Fibroblast of the aortic adventitia (primary cell): ENCODE measurements around the gene ATP2B3. TPM values are rescaled to one million over a fixed set of nuclear protein-coding genes. Genes with fewer than 3 reads are reported as not detected.

Experiments used
- DNase-seq: peaks from one replicate; pipeline ENCODE4 v3.0.0-alpha.2; 2010; ENCODE audit warnings: low read depth
- H3K4me3 ChIP-seq: 2 replicates; pipeline ENCODE4 v1.5.1; 2011; ENCODE audit warnings: low read depth, mild to moderate bottlenecking, control low read depth, low read length, moderate library complexity
- total RNA-seq: library from RNA; depleted of rRNA; stranded (reverse); fragments of >200 nt; gene quantifications from 2 replicates; pipeline ENCODE4 v1.2.3, GENCODE V29; 2012; ENCODE audit warnings: low replicate concordance
- TF ChIP-seq, protein P1 (sequence below): IDR thresholded peaks from 2 replicates; pipeline ENCODE4 v1.5.1; 2011; ENCODE audit warnings: mild to moderate bottlenecking, low read length, control low read depth, inconsistent platforms; ENCODE audit not compliant: insufficient read depth

The ATP2B3 gene
- total RNA-seq, 1 donor = not detected

DNA sequence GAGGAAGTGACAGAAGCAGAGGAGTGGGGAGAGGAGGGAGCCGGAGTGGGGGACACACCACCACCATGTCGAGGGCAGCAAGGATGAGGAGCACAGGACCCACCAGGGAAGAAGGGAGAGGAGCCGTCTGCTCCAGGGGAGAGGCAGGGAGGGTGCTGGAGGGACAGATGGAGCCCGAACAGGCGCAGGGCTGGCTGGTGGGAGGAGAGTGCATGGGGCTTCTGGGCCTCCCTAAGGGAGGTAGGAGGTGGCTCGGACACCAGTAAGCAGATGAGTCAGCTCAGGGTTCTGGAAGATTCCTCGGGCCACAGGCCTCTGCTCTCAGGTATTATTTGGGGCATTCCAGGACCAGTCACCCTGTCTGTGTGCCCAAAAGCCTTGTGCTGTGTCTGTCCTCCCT lies 29.8 kb downstream of the ATP2B3 start:
- DNase-seq = no peak
- TF ChIP-seq, protein P1, sequence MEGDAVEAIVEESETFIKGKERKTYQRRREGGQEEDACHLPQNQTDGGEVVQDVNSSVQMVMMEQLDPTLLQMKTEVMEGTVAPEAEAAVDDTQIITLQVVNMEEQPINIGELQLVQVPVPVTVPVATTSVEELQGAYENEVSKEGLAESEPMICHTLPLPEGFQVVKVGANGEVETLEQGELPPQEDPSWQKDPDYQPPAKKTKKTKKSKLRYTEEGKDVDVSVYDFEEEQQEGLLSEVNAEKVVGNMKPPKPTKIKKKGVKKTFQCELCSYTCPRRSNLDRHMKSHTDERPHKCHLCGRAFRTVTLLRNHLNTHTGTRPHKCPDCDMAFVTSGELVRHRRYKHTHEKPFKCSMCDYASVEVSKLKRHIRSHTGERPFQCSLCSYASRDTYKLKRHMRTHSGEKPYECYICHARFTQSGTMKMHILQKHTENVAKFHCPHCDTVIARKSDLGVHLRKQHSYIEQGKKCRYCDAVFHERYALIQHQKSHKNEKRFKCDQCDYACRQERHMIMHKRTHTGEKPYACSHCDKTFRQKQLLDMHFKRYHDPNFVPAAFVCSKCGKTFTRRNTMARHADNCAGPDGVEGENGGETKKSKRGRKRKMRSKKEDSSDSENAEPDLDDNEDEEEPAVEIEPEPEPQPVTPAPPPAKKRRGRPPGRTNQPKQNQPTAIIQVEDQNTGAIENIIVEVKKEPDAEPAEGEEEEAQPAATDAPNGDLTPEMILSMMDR = no peak
- no peak overlapping the region for H3K4me3 ChIP-seq

DNA sequence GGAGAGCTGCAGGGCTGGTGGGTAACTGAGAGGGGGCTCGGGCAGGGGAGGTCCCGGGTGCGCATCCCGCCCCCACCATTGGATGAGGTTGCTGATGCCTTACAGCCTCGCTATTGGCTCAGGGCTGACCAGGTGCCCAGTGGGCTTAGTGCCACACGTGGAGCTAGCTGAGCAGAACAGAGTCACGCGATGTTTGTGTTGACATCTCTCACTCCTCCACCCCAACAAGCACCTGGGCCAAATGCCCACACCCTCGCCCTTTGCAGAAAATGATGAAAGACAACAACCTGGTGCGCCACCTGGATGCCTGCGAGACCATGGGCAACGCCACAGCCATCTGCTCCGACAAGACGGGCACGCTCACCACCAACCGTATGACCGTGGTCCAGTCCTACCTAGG lies 31.8 kb downstream of the ATP2B3 start:
- TF ChIP-seq, protein P1 = no peak
- DNase-seq = no peak
- H3K4me3 ChIP-seq = no peak overlapping the region

DNA sequence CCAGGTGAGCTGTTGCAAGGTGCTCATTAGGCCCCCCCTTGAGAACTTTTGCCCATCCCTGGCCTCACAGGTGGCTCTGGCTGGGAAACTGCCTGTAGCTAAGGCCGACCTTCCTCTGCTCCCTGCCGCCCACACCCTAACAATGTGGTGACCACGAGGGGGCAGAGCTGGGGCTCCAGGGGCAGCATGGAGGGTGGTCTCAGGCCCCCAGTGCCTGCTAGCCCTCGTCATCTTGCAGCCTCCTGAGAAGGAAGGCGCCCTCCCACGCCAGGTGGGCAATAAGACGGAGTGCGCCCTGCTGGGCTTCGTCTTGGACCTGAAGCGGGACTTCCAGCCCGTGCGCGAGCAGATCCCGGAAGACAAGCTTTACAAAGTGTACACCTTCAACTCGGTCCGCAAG lies 32.4 kb downstream of the ATP2B3 start:
- no peak for DNase-seq
- no peak overlapping the region for H3K4me3 ChIP-seq

DNA sequence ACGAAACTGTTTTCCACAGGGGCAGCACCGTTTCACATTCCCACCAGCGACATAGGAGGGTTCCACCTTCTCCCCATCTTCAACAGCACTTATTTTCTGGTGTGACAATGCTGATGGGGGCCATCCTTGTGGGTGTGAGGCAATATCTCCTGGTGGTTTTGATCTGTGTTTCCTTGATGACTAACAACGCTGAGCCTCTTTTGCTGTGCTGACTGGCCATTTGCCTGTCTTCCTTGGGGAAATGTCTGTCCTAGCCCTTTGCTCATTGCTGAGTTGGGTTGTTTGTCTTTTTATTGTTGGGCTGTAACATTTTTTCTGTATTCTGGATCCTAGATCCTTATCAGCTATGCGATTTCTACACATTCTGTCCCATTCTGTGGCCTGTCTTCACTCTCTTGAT lies 33.7 kb downstream of the ATP2B3 start:
- TF ChIP-seq, protein P1 = no peak
- H3K4me3 ChIP-seq = no peak overlapping the region
- DNase-seq = peak; percentile 27

More for the DNA sequence above, 32.4 kb downstream of the ATP2B3 start:
- TF ChIP-seq, protein P1 = no peak

DNA sequence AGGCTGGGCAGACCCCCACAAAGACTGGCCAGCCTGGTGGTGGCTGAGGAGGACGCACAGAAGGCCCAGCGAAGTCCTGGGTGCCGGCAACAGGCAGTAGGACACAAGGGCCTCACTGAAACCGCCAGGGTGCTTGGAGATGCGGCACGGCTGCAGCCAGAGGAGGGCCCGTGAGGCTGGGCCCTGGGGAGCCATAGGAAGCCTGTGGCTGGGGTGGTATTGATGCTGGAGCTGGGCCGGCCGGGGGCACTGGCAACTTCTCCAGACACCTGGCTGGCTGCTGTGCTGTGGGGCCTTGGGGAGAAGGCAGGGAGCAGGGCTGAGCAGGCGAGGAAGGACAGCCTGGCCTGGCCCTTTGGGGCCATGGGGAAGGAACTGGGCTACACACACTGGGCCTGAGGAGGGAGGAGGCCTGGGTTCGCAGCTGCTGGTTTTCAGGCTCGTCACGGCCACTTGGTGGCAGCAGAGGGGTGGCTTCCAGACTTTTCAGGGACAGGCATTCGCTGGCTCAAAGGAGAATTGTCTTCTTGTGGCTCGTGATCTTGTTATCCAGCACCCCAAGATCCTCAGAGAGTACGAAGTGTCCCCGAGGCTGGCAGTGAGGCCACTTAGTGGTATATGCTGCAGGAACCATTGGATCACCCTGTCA lies 37.2 kb downstream of the ATP2B3 start:
- peak; percentile 51 for DNase-seq
- H3K4me3 ChIP-seq = no peak overlapping the region
- TF ChIP-seq, protein P1 = peak; percentile 72

DNA sequence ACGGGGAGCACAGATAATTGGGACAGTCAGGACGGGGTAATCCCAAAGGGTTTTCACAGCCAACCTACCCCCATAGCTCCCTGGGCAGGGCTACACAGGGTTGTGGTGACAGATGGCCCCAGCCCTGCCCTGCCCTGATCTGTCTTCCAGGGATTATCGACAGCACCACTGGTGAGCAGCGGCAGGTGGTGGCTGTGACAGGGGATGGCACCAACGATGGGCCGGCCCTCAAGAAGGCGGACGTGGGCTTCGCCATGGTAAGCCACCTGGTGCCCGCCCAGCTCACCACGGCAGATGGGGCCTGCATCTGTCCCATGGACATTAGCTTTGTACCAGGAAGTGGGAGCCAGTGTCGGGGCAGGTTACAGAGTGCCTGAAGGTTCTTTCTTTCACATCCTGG lies 39.3 kb downstream of the ATP2B3 start:
- TF ChIP-seq, protein P1 = no peak
- no peak overlapping the region for H3K4me3 ChIP-seq
- DNase-seq = no peak
